ENCODE measurements around the gene ARHGAP27.

The ARHGAP27 gene

DNA sequence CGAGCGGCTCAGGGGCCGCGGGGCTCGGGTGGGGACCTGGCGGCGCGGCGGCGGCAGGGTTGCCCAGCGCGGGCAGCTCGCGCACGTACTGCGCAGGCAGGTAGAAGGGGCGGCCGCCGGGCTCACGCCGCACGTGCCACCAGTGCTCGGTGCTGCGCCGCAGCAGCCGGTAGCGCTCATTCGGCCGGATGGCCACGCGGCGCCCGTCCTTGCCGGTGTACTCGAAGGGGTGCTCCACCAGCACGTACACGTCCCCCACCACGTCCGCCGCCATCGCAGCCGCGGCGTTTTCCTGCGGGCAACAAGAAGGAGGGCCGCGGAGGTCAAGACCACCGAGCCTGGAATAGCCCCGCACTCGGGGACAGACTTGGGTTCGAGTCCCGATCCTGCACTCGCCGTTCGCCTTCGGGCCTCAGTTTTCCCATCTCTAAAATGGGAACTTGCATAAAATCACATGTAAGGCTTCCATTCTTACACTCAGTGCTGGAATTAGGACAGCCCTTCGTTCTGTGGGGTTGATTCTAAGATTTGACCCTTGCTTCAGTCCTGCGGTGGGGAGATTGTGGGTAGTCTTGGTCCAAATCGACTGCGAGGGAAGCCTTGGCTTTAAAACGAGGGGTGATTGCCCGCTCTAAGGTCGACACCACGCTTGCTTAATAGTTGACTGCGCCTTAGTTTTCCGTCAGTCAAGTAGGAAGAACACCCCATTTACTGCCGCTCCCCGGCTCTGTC is 2.5 kb downstream of the ARHGAP27 start:
- no peak for DNase-seq

- DNase-seq = peak; percentile 28
Observed at GRCh38 chr17:45429339-45430005, 3.2 kb downstream of the ARHGAP27 start.

DNA sequence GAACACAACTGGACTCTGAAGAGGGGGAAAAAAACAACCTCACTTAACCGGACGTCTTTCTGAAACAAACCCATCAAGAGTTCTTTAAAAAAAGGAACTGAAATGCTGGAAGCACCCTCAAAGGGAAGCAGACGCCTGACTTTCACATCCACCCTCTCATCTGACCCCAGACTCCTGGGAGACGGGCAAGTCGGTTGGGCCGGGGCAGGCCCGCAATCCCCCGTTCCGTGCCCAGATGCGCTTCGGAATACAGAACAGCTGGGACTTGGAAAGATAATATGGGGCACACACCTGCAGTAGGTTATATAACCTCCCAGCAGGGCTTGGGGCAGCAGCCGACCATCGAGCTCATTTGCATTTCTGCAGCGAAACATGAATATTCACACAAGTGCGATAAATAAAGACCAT is 3.7 kb downstream of the ARHGAP27 start:
- no peak for DNase-seq

- peak; percentile 73 for DNase-seq
Observed at GRCh38 chr17:45428050-45428617, 4.5 kb downstream of the ARHGAP27 start.

- DNase-seq = no peak
Observed at GRCh38 chr17:45427181-45427835, 5.4 kb downstream of the ARHGAP27 start.

DNA sequence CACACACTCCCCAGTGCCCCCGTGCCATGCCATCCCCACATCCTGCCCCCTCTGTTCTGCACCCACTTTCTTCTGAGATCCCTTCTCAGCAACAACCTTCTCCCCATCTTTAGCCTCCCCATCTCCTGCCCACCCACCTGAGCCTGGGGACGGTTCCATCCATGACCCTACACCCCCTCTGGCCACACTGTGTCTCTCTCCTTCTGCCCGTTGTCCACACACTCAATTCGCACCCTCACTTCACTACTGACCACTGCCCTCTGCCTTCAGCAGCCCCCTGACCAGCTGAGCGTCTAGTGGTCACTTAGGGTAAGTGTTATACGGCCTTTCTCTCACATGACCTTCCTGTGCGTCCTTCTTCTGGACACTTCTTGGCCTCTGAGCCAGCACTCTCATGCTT is 6.1 kb downstream of the ARHGAP27 start:
- no peak for DNase-seq

- no peak for DNase-seq
Observed at GRCh38 chr17:45425984-45426413, 6.7 kb downstream of the ARHGAP27 start.

DNA sequence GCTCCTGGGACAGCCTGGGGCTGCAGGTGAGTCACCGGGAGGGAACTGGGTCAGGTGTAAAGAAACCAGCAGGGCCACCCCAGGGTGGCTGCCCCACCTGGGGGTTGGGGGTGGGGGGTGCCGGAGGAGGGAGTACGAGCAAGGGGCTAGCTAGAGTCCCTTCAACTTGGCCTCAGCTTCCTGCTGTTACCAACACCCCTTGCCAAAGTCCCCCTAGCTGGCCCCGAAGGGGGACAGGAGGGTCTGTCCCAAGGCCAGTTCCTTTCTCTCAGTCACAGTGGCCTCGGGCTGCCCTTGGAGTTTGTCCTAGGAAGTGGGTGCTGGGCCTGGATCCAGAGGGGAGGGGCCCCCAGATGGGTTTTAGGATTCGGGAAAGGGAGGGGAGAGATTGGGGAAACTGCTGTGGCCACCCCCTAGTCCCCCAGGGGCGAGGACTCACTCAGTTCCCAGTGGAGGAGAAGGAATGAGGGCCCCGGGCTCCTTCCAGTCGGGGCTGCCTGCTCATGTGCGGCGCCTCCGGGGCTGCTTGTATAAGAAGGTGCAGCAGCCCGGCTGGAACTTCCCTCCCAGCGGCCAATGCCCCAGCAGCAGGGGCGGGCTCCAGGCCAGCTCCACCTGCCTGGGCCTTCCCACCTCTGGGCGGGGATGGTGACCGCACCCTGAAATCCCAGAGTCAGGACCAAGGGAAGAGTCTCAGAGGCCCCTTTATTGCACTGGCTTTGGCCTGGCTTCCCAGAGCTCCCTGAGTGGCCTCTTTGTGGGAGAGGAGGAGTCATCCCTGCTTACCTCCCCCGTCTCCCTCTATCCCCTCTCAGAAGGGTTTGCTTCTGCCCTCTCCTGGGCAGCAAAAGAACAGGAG is 7.3 kb downstream of the ARHGAP27 start:
- peak; percentile 39 for DNase-seq

DNA sequence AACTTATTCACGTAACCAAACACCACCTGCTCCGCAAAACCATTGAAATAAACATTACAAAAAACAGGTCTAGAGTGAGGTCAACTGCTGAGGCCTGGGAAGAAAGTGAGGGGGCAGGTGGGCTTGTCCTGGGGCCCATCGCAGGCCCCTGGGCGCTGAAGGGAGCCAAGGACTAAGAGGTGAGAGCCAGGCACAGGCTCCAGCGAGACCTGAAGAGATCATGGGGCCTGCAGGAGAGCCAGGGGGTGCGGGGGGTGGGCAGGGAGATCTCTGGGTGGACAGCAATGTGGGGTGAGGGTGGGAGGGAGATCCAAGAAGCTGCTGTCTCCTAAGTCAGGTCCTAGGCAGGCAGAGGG is 7.9 kb downstream of the ARHGAP27 start:
- no peak for DNase-seq

DNA sequence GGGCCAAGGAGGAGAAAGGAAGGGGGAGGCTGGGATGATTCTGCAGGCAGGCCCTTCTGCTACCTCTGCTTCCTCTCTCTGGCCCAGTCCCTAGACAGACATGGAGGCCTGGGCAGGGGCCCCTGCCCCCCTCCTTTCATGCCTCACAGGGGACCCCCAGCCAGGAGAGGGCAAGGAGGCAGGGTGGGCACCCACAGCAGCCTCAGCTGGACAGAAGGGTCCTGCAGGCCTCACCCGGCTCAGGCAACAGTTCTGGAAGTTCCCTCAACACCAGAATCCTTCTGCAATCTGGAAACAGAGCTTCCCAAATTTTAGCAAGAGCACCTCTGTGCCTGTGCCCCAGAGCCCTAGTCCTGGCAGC is 8.7 kb downstream of the ARHGAP27 start:
- no peak for DNase-seq

DNA sequence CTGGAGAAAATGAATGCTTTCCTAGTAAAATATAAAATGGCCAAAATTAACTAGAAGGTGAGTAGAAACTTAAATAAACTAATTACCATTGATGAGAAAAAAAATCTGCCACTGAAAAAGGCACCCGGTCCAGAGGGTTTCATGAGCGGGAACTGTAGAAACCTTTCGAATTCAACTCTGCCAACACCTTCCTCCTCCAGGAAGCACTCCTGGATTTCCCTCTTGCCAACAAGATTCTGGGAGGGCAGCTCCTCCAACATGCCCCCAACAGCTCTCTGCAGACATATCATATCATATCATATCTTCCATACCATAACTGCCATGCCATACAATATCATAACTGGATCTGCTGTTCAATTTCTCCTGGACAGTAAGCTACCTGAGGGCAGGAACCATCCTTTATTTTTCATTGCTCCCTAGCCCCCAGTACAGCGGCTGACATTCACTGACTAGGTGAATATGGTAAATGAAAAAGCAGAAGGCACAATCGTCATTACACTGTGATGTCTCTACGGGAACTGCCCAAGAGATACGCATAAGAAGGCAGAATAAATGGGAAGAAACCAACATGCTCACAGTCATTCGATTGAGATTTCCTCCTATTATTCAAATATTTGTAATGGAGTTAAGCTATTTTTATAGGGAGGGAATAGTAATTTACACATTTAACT is 9.2 kb downstream of the ARHGAP27 start:
- DNase-seq = no peak

DNA sequence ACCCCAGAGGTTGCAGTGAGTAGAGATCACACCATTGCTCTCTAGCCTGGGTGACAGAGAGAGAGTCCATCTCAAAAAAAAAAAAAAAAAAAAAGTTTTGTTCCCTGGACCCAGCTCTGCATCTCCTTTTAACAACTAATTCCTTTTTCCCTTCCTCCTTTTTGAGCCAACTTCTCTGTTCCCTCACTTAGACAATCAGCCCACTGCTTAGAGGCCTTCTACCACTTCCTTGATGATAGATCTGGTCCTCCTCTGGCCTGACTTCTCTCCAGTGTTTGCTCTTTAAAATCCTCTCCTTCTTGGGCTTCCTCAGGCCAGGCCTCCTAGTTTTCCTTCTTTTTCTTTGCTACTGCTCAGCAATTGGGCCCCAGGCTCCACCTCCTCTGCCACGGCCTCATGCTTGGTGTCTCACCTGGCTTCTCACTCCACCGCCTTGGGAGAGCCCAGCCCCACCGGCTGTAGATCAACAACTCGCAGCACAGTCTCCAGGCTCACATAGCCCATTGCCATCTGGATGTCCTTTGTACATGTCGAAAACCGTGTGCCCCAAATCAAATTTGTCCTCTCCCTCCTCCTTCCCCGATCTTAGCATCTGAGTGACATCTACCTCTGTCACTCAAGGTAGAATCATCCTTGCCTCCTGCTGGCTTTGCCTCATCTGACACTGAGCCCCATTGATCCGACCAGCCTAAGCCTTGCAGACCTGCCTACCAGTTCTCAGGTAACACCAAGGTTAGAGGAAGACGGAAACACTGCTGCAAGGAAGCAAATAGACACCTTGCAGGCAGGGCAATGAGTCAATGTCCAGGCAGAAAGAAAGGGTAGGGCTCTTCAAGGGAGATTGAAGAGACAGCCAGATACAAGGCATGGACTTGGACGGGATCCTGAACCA is 17.4 kb downstream of the ARHGAP27 start:
- DNase-seq = no peak

DNA sequence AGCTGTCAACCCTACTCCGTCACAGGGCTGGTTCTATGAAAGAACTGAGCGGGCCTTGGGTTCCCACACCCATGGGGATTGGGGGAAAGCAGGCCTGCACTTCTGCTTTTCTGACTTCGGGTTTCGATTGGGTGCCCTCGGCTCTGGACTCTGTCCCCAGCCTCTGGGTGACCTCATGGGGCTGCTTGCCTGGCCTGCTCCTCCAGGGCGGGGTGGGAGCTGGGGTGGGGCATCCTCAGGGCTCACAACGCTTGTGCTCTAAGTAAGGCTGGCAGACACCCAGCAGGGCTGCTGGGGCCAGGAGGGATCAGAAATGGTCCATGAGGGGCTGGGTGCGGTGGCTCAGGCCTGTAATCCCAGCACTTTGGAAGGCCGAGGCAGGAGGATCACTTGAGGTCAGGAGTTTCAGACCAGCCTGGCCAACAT is 19.2 kb downstream of the ARHGAP27 start:
- DNase-seq = no peak

- no peak for DNase-seq
Observed at GRCh38 chr17:45411348-45412105, 21.1 kb downstream of the ARHGAP27 start.

GRCh38 chr17:45410144-45411091 is 22.3 kb downstream of the ARHGAP27 start:
- no peak for DNase-seq

GRCh38 chr17:45409659-45410076 is 23.0 kb downstream of the ARHGAP27 start:
- no peak for DNase-seq

GRCh38 chr17:45408611-45409421 is 23.9 kb downstream of the ARHGAP27 start:
- no peak for DNase-seq

GRCh38 chr17:45406107-45406506 is 26.6 kb downstream of the ARHGAP27 start:
- no peak for DNase-seq

Measured in NCI-H748 treated with DMSO at 0.1 percent for 48 hours (cell line).